SK-N-MC (cell line): Measurements from ENCODE around the gene GAPDHS.

Source experiments
- EZH2 ChIP-seq: fragments of 200-600 bp; sonication (generic); IDR thresholded peaks from one replicate; pipeline ENCODE4 v1.6.1; 2017; ENCODE audit warnings: antibody characterized with exemption
- FOXP2 ChIP-seq: optimal IDR thresholded peaks from 2 replicates; pipeline ENCODE3; 2011; ENCODE audit warnings: mild to moderate bottlenecking, moderate library complexity; ENCODE audit not compliant: insufficient read depth; ENCODE audit errors: extremely low read length, control extremely low read depth
- POLR2AphosphoS5 ChIP-seq: IDR thresholded peaks from 2 replicates; pipeline ENCODE4 v1.6.1; 2012; ENCODE audit warnings: mild to moderate bottlenecking, low read depth, low read length, borderline replicate concordance

DNA sequence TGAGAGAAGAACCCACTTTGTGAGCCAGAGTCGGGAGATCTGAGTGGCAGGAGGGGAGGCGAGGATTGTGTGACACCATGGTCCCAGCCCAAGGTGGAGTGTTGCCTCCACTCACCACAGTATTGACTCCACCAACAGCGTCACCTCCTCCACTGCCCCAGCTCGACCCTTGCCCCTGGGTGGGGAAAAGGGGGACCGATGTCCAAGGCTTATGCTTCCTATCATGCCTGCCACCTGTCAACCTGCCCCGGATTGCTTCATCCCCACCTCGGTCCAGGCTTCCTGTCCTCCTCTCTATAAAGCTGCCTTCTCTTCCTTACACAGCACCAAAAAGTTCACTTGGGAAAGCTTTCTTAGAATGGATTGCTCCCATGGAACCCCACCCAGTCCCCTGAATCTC is 27.2 kb upstream of the GAPDHS start:
- TF ChIP-seq EZH2 (no peak), FOXP2 (no peak), POLR2AphosphoS5 (no peak)
